Ishikawa (cell line): ENCODE results near the gene PSMD2.

Source experiments
- CEBPB ChIP-seq: IDR thresholded peaks from 2 replicates; pipeline ENCODE4 v1.6.1; 2012
- CREB1 ChIP-seq: IDR thresholded peaks from 2 replicates; pipeline ENCODE4 v1.6.1; 2012; ENCODE audit warnings: low read depth
- EGR1 ChIP-seq: IDR thresholded peaks from 2 replicates; pipeline ENCODE4 v1.6.1; 2012
- EP300 ChIP-seq: IDR thresholded peaks from 2 replicates; pipeline ENCODE4 v1.6.1; 2012; ENCODE audit warnings: borderline replicate concordance
- FOXM1 ChIP-seq: IDR thresholded peaks from 2 replicates; pipeline ENCODE4 v1.6.1; 2012; ENCODE audit warnings: low read depth, borderline replicate concordance
- NFIC ChIP-seq: IDR thresholded peaks from 2 replicates; pipeline ENCODE4 v1.6.1; 2012
- RAD21 ChIP-seq: IDR thresholded peaks from 2 replicates; pipeline ENCODE4 v1.6.1; 2012; ENCODE audit warnings: low read depth
- TAF1 ChIP-seq: IDR thresholded peaks from 2 replicates; pipeline ENCODE4 v1.6.1; 2012; ENCODE audit warnings: low read depth, mild to moderate bottlenecking
- TCF12 ChIP-seq: IDR thresholded peaks from 2 replicates; pipeline ENCODE4 v1.6.1; 2012; ENCODE audit warnings: low read depth
- TEAD4 ChIP-seq: IDR thresholded peaks from 2 replicates; pipeline ENCODE4 v1.6.1; 2012
- YY1 ChIP-seq: IDR thresholded peaks from 2 replicates; pipeline ENCODE4 v1.6.1; 2012; ENCODE audit warnings: low read depth
- ZBTB7A ChIP-seq: IDR thresholded peaks from 2 replicates; pipeline ENCODE4 v1.6.1; 2012; ENCODE audit warnings: low read depth
- TF ChIP-seq, protein P1 (sequence below): IDR thresholded peaks from 2 replicates; pipeline ENCODE4 v1.6.1; 2012
- TF ChIP-seq, protein P2 (sequence below): IDR thresholded peaks from 2 replicates; pipeline ENCODE4 v1.6.1; 2012
- TF ChIP-seq, protein P3 (sequence below): IDR thresholded peaks from 2 replicates; pipeline ENCODE4 v1.6.1; 2012; ENCODE audit warnings: low read depth, mild to moderate bottlenecking

Gene PSMD2

DNA sequence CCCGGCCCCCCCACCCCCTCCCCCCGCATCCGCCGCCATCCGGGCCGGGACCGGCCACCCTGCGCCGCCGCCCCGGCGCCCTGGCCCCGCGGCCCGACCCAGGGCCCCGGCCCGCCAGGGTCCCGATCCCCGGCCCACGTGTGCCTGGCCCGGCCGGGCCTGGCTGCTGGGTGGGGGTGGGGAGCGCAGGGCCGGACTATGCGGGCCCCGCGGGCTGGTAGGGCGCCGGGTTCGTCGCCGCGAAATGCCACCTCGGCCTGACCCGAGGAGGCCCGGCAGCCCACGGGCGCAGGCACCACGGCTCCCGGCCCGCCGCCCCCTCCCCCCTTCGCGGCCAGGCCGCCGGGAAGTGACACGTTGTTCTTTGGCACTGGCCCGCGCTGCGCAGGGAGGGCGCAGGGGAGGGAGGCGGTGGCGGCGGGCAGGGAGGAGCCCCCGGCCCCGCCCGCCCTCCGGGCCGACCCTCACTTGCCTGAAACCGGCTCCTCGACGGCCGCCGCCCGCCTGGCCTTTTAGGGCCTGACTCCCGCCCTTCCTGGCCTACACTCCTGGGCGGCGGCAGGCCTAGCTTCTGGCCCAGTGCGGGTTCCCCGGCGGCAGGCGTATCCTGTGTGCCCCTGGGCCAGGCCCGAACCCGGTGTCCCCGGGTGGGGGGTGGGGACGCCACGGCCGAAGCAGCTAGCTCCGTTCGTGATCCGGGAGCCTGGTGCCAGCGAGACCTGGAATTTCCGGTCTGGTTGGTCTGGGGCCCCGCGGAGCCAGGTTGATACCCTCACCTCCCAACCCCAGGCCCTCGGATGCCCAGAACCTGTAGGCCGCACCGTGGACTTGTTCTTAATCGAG is 15.9 kb downstream of the PSMD2 start:
- TF ChIP-seq, protein P1, sequence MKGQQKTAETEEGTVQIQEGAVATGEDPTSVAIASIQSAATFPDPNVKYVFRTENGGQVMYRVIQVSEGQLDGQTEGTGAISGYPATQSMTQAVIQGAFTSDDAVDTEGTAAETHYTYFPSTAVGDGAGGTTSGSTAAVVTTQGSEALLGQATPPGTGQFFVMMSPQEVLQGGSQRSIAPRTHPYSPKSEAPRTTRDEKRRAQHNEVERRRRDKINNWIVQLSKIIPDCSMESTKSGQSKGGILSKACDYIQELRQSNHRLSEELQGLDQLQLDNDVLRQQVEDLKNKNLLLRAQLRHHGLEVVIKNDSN, result no peak; the same call in 1 of the 2 replicates
- no peak for TF ChIP-seq CREB1
- TF ChIP-seq RAD21, result no peak
- TF ChIP-seq, protein P2, sequence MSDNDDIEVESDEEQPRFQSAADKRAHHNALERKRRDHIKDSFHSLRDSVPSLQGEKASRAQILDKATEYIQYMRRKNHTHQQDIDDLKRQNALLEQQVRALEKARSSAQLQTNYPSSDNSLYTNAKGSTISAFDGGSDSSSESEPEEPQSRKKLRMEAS, result no peak; the same call in none of the 2 replicates
- no peak for TF ChIP-seq EP300
- no peak for TF ChIP-seq CEBPB
- TF ChIP-seq TCF12, result peak; percentile 57; the same call in 1 of the 2 replicates
- peak; percentile 0 for TF ChIP-seq TEAD4
- TF ChIP-seq, protein P3, sequence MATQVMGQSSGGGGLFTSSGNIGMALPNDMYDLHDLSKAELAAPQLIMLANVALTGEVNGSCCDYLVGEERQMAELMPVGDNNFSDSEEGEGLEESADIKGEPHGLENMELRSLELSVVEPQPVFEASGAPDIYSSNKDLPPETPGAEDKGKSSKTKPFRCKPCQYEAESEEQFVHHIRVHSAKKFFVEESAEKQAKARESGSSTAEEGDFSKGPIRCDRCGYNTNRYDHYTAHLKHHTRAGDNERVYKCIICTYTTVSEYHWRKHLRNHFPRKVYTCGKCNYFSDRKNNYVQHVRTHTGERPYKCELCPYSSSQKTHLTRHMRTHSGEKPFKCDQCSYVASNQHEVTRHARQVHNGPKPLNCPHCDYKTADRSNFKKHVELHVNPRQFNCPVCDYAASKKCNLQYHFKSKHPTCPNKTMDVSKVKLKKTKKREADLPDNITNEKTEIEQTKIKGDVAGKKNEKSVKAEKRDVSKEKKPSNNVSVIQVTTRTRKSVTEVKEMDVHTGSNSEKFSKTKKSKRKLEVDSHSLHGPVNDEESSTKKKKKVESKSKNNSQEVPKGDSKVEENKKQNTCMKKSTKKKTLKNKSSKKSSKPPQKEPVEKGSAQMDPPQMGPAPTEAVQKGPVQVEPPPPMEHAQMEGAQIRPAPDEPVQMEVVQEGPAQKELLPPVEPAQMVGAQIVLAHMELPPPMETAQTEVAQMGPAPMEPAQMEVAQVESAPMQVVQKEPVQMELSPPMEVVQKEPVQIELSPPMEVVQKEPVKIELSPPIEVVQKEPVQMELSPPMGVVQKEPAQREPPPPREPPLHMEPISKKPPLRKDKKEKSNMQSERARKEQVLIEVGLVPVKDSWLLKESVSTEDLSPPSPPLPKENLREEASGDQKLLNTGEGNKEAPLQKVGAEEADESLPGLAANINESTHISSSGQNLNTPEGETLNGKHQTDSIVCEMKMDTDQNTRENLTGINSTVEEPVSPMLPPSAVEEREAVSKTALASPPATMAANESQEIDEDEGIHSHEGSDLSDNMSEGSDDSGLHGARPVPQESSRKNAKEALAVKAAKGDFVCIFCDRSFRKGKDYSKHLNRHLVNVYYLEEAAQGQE, result no peak
- no peak for TF ChIP-seq FOXM1
- peak; percentile 54 for TF ChIP-seq TAF1
- TF ChIP-seq YY1, result peak; percentile 7; the same call in 1 of the 2 replicates
- TF ChIP-seq ZBTB7A, result no peak; the same call in 1 of the 2 replicates
- TF ChIP-seq NFIC, result peak; percentile 60
- TF ChIP-seq EGR1, result no peak

DNA sequence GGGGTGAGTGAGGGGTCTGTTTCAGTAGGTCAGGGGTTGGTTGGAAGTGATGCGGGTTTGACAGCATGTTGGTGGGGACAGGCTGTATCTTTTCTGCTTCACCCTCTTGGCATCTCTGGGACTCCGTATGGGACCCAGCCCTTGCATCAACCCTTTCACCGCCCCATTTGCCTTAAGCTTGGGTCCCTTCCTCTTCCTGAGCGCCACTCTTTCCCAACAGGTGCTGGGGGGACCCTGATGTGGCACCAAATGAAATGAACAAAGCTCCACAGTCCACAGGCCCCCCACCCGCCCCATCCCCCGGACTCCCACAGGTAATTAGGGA is 16.5 kb downstream of the PSMD2 start:
- TF ChIP-seq, protein P2, result no peak; the same call in 1 of the 2 replicates
- TF ChIP-seq RAD21 (no peak), TEAD4 (no peak), CEBPB (no peak), CREB1 (no peak), EGR1 (no peak), YY1 (no peak), ZBTB7A (no peak), NFIC (no peak)
- TF ChIP-seq, protein P1, result no peak

DNA sequence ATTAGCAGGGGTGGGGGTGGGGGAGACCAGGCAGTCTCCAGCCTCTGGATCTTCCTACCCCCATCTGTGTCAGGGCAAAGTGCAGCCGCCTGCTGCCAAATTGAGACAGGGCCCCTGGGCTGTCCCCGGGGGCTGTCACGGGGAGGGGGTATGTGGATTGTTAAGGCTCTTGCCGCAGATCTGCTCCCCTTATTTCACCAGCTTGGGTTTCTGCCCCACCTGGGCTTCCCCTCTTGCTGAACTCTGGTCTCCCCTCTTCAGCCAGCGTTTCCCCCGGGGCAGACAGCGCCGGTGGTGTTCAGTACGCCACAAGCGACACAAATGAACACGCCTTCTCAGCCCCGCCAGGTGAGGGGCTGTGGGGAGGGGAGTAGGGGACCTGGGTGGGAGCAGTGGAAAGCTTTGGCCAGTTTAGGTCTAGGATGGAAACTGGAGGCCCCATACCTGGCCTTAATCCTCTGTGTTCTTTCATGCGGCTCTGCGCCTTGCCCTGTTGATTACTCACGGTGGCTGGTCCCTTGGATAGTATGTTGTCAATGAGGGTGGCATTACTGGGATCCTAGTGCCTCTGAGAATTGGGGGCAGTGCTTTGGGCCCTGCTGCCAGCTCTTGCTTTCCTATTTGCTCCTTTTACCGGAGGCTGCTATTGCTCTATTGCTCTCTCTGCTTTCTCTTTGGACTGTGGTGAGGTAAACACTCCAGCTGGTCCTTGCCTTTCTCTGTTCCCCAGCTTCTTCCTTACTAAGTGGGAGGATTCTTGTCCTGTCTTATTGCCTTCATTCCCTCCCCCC is 17.0 kb downstream of the PSMD2 start:
- TF ChIP-seq CREB1, result no peak
- TF ChIP-seq CEBPB, result no peak
- TF ChIP-seq, protein P2, result no peak
- TF ChIP-seq YY1, result no peak
- TF ChIP-seq NFIC, result no peak
- TF ChIP-seq TAF1, result no peak
- TF ChIP-seq, protein P3, result no peak
- no peak for TF ChIP-seq FOXM1
- TF ChIP-seq RAD21, result no peak
- TF ChIP-seq TCF12, result no peak
- TF ChIP-seq, protein P1, result no peak
- no peak for TF ChIP-seq ZBTB7A
- TF ChIP-seq EP300, result no peak
- TF ChIP-seq TEAD4, result no peak
- no peak for TF ChIP-seq EGR1

DNA sequence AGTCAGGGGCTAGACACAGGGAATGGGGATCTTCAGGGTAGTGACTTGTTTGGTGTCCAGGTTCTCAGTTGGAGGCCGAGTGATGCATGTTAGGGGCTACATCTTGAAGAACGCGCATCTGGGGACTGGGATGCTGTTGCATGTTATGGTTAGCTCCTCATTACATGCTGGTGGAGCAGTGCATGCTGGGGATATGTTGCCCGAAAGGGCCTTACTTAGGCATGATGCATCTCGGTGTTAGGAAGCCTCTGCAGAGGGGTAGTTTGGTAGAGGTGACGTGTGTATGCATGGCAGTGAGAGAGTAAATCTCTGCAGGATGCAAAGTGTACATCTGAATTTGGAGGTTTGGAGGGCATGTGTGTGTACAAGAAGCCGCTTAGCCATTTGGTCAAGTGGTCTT is 17.8 kb downstream of the PSMD2 start:
- TF ChIP-seq, protein P3, result no peak
- no peak for TF ChIP-seq RAD21
- no peak for TF ChIP-seq CEBPB
- no peak for TF ChIP-seq YY1
- TF ChIP-seq ZBTB7A, result no peak
- TF ChIP-seq FOXM1, result no peak
- no peak for TF ChIP-seq CREB1
- TF ChIP-seq NFIC, result no peak
- TF ChIP-seq, protein P2, result no peak
- no peak for TF ChIP-seq TAF1
- no peak for TF ChIP-seq TEAD4
- no peak for TF ChIP-seq EP300
